ENCODE measurements around the gene CLDND2. TPM values are rescaled to one million over a fixed set of nuclear protein-coding genes. Genes with fewer than 3 reads are reported as not detected.

The CLDND2 gene
- total RNA-seq, 1 experiment from 2014 or later: 0.95 TPM

GRCh38 chr19:51337861-51338562, 30.8 kb downstream of the CLDND2 start:
- peak overlapping the region; percentile 72; the same call in 1 of the 2 replicates for H3K4me3 ChIP-seq (ENCODE audit: low read length)
- H3K27me3 ChIP-seq (ENCODE audit: low read length): no peaks in the 10 kb centered on the region
- no peaks in the 10 kb centered on the region for H3K79me2 ChIP-seq (ENCODE audit: low read length)
- no peaks in the 10 kb centered on the region for H3K9me2 ChIP-seq (replicated peaks; ENCODE audit: low read length)
- H4K20me1 ChIP-seq (ENCODE audit: low read length): no peaks in the 10 kb centered on the region
- ChIA-PET CTCF (no interaction called here), POLR2A (ENCODE audit: unreplicated experiment) (interaction anchor here (0.5 kb wide), 1 partner anchor 20 kb away, joined by 16 read pairs; no protein-coding TSS in a partner anchor)
- H3K36me3 ChIP-seq (ENCODE audit: low read depth, low read length): no peaks in the 10 kb centered on the region
- no peak for DNase-seq
- no peaks in the 10 kb centered on the region for H3F3A ChIP-seq (ENCODE audit: low read length, unreplicated experiment)
- H3K4me2 ChIP-seq (ENCODE audit: low read length): peak overlapping the region; percentile 88
- H3K27ac ChIP-seq (ENCODE audit: low read length): no peak overlapping the region
- H3K9ac ChIP-seq (ENCODE audit: low read length): peak overlapping the region; percentile 34; the same call in 1 of the 2 replicates
- TSS peak; percentile 44 for BruUV-seq (replicated peaks)
- H2AFZ ChIP-seq (ENCODE audit: low read length): peak overlapping the region; percentile 95
- H3K4me1 ChIP-seq (ENCODE audit: insufficient read depth, low read length): peaks cover 16% of the 10 kb centered on the region; the same call in 1 of the 2 replicates
- no peak for ATAC-seq
- H3K9me3 ChIP-seq (ENCODE audit: low read length): no peaks in the 10 kb centered on the region
- TF ChIP-seq EZH2 (IDR thresholded peaks at IDR 0.05; ENCODE audit: low read length, unreplicated experiment): no peak
- no peak for TF ChIP-seq CTCF (conservative IDR thresholded peaks at IDR 0.05; ENCODE audit: low read depth, low read length)
- no peak for TF ChIP-seq EZH2phosphoT487 (IDR thresholded peaks at IDR 0.05; ENCODE audit: borderline replicate concordance, low read length)
- intact Hi-C loops (cut with micrococcal nuclease): loop anchor here (5.0 kb wide), 1 partner anchor 179 kb away; no protein-coding TSS in a partner anchor

GRCh38 chr19:51337141-51337860, 31.5 kb downstream of the CLDND2 start:
- H3K9me3 ChIP-seq (ENCODE audit: low read length): no peaks in the 10 kb centered on the region
- no peak overlapping the region for H3K4me2 ChIP-seq (ENCODE audit: low read length)
- no peaks in the 10 kb centered on the region for H3K27me3 ChIP-seq (ENCODE audit: low read length)
- H3K4me1 ChIP-seq (ENCODE audit: insufficient read depth, low read length): peaks cover 15% of the 10 kb centered on the region; the same call in 1 of the 2 replicates
- H3F3A ChIP-seq (ENCODE audit: low read length, unreplicated experiment): no peaks in the 10 kb centered on the region
- no peaks in the 10 kb centered on the region for H3K79me2 ChIP-seq (ENCODE audit: low read length)
- no peak overlapping the region for H2AFZ ChIP-seq (ENCODE audit: low read length)
- no peak overlapping the region for H3K27ac ChIP-seq (ENCODE audit: low read length)
- TF ChIP-seq CTCF (conservative IDR thresholded peaks at IDR 0.05; ENCODE audit: low read depth, low read length): no peak
- no peak for TF ChIP-seq EZH2phosphoT487 (IDR thresholded peaks at IDR 0.05; ENCODE audit: borderline replicate concordance, low read length)
- no peak for TF ChIP-seq EZH2 (IDR thresholded peaks at IDR 0.05; ENCODE audit: low read length, unreplicated experiment)
- no peaks in the 10 kb centered on the region for H3K9me2 ChIP-seq (replicated peaks; ENCODE audit: low read length)
- DNase-seq (no peak), ATAC-seq (no peak)
- no peaks in the 10 kb centered on the region for H3K36me3 ChIP-seq (ENCODE audit: low read depth, low read length)
- ChIA-PET CTCF (no interaction called here), POLR2A (ENCODE audit: unreplicated experiment) (no interaction called here)
- H3K4me3 ChIP-seq (ENCODE audit: low read length): no peak overlapping the region
- BruUV-seq (replicated peaks): no TSS peak
- no peak overlapping the region for H3K9ac ChIP-seq (ENCODE audit: low read length)
- no peaks in the 10 kb centered on the region for H4K20me1 ChIP-seq (ENCODE audit: low read length)
- intact Hi-C loops (cut with micrococcal nuclease): loop anchor here (5.0 kb wide), 1 partner anchor 180 kb away; no protein-coding TSS in a partner anchor

All from PC-3 (cell line).